ENCODE data around the gene HOXD10.

GRCh38 chr2:176164611-176165369, 48.2 kb downstream of the HOXD10 start:
- TF ChIP-seq POLR2A (IDR thresholded peaks at IDR 0.05; ENCODE audit: low read length) = no peak
- TF ChIP-seq GATA1 (IDR thresholded peaks at IDR 0.05; ENCODE audit: low read depth, low read length) = no peak

Data from erythroblast (primary cell).